HG02981 (cell line): Measurements from ENCODE around the gene P2RX6.
"Not testable (repeated sequence)": the region's sequence is repeated elsewhere in the genome, so short reads cannot be mapped to it uniquely, and the experiment has no call there.

ENCODE experiments used
- ATAC-seq: cut with Tn5 transposase; IDR thresholded peaks from one replicate; pipeline ENCODE4 v1.9.1; 2021; ENCODE audit warnings: mild to moderate bottlenecking, moderate library complexity; ENCODE audit not compliant: unreplicated experiment

The P2RX6 gene

DNA sequence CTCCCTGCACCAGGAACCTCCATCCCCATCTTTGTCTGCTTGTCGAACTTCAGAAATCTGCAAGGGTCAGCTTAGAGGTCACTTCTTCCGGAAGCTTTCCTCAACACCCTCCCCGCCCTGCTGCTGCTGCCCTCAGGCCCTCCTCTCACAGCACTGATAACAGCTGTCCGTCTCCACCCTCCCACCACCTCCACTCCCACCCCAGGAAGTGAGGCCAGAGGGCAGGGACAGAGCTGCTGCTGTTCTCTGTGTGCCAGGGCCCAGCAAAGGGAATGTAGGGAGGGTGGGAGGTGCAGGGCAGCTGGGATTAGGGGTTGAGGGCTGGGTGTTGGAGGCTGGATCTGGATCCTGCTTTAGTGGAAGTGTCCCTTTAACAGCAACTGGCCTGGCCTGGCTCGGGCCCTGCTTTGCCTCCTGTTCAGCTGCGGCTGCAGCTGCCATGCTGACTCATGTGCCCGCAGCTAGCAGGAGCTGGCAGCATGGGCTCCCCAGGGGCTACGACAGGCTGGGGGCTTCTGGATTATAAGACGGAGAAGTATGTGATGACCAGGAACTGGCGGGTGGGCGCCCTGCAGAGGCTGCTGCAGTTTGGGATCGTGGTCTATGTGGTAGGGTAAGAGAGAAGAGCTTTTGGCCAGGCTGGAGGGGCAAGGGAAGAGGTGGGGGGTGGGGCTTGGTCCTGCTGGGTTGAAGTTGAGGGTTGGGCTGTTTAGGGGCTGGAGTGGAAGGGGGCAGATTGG lies at the start of gene P2RX6:
Gene P2RX6, plus strand, starts transcription at position 440 of the 740 bp plus-strand sequence. Its CDS starts 10 bp downstream, at position 450.
- no peak for ATAC-seq

- no peak for ATAC-seq
Observed at GRCh38 chr22:20965888-20966855, 48.8 kb upstream of the P2RX6 start.

- no peak for ATAC-seq
Observed at GRCh38 chr22:20966883-20967696, 47.9 kb upstream of the P2RX6 start, which contains the start of gene AIFM3. AIFM3 (plus strand) TSS chr22:20967255; CDS start chr22:20967945, 690 bp downstream.

- no peak for ATAC-seq
Observed at GRCh38 chr22:20967697-20968211, 47.2 kb upstream of the P2RX6 start.

DNA sequence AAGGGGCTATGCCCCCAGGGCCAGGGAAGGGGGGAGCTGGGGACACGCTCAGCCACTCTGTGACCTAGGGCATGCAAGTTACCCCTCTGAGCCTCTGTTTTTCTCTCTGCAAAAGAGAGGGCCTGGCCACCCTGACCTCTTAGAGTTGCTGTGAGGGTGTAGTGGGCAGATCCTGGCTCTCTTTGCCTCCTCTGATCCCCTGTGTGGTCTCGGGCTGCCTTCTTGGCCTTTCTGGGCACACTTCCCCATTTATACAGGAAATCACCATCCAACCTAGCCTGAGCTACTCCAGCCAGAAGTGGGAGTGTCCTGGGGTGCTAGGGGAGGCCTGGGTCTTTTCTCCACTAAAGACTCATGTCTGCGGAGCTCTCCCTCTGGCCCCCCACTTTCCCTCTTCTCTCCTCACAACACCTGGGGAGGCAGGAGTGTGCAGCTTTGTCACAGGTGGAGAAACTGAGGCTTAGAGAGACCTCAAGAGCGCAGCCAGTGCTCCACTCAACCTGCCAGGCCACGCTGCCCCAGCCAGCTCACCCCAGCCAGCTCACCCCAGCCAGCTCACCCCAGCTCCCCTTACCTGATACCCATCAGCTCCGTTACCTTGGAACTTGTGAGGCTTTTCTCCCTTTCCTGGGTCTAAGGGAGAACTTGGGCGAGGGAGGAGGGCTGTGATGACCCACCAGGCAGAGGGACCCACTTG lies 46.5 kb upstream of the P2RX6 start:
- ATAC-seq: no peak

DNA sequence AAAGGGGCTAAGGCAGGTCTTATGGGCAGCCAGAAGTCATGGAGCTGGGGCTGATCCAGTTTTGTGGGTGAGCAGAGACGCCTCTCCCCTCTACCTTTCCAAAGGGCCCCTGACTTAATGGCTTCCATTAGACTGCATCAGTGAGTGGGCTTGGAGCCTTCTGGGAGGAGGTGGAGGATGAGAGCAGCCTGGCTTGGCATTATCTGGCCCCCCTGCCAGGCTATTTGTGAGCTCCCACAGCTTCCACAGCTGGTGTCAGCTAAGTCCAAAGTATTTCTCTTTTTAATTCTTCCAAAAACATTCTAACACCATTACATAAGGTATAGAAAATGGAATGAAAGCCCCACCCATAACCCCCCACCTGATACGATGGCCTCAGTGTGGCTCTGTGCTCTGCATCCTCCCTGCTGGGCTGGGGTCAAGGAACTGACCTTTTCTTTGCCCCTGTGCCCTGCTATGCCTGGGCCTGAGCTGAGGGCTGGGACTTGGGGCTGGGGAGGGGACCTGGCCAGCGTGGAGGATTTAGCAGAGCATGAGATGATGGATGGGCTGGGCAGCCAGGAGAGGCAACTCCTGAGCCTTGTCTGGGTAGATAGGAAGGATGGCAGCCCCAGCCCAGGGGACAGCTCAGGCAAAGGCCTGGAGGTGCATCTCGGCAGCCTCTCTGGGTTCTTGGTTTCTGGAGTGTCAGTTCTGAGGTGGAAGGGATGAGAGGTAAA lies 43.9 kb upstream of the P2RX6 start:
- ATAC-seq: no peak

- not testable (repeated sequence) for ATAC-seq
Observed at GRCh38 chr22:20972014-20972694, 42.8 kb upstream of the P2RX6 start.

- no peak for ATAC-seq
Observed at GRCh38 chr22:20972933-20973577, 41.9 kb upstream of the P2RX6 start.

GRCh38 chr22:20973634-20974286 lies 41.2 kb upstream of the P2RX6 start:
- ATAC-seq: no peak

DNA sequence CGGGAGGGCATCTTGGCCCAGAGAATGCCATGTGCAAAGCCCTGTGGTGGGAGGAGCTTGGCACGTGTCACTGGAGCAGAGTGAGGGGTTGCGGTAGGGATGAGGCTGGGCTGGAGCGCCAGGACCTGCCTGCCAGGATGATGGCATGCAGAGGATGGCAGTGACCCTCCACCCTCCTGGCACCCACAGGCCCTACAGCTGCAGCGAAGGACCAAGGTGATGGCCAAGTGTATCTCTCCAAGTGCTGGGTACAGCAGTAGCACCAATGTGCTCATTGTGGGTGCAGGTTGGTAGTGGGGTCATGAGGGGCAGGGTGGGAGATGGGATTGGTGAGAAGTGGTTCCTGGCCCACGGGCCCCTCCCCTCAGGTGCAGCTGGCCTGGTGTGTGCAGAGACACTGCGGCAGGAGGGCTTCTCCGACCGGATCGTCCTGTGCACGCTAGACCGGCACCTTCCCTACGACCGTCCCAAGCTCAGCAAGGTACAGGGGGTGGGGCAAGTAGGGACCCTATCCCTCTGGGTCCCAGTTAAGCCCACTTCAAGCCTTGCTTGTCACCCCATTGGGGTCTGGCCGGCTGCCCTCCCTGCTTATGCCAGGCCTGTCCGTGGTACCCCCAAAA lies 40.5 kb upstream of the P2RX6 start:
- no peak for ATAC-seq

GRCh38 chr22:20975541-20976290 lies 39.2 kb upstream of the P2RX6 start:
- ATAC-seq: no peak

- no peak for ATAC-seq
Observed at GRCh38 chr22:20976291-20976877, 38.6 kb upstream of the P2RX6 start.

- ATAC-seq: no peak
Observed at GRCh38 chr22:20977019-20977418, 37.9 kb upstream of the P2RX6 start.

DNA sequence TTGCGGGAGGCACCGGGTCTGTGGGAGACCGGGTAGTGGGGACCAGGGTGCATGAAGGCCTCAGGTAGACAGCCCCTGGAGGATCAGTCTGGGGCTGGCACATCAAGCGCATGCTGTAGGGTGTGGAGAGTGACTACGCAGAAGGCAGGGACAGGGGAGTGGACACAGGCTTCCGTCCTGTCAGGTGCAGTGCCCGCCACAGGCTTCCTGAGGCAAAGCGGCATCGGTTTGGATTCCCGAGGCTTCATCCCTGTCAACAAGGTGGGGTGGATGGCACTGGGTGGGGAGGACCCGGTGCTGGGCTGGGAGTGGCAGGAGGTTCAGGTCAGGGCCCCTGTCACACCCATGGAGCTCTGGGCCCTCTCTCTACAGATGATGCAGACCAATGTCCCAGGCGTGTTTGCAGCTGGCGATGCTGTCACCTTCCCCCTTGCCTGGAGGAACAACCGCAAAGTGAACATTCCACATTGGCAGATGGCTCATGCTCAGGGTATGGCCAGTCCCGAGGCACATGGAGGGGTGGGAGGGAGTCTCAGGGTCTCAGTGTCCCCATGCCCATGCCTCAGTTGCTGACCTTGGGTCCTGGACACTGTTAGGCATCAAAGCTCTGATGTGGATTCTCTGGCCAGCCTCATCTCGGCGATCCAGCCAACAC lies 37.3 kb upstream of the P2RX6 start:
- no peak for ATAC-seq

- no peak for ATAC-seq
Observed at GRCh38 chr22:20978419-20978818, 36.5 kb upstream of the P2RX6 start.
